ENCODE results near the gene FRY.

Gene FRY

DNA sequence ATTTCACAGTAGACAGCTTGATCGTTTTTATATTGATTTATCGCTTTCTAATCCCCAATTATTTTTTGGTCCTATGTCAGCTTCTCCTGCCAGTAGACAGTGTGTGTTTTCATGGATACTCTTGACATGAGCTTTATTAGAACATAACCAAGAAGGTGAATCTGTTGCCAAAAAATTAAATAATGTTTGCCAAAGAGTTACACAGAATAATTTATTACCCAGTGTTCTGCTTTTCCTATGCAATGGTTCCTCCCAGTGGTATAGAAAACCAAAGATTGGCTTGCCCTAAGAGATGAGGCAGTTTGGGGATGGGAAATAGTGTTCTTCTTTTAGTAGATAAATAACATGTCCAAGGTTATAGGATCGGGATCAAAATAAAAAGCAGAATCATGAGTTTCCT, 8.5 kb upstream of the FRY start:
- ChIA-PET POLR2A (ENCODE audit: low non-redundant PET) (no interaction called here), CTCF (interaction anchor here (0.6 to 0.9 kb wide), 2 partner anchors 34 to 114 kb away, joined by 3 to 4 read pairs; no protein-coding TSS in a partner anchor)
- no peak overlapping the region for H3K27ac ChIP-seq
- TF ChIP-seq, protein P1, sequence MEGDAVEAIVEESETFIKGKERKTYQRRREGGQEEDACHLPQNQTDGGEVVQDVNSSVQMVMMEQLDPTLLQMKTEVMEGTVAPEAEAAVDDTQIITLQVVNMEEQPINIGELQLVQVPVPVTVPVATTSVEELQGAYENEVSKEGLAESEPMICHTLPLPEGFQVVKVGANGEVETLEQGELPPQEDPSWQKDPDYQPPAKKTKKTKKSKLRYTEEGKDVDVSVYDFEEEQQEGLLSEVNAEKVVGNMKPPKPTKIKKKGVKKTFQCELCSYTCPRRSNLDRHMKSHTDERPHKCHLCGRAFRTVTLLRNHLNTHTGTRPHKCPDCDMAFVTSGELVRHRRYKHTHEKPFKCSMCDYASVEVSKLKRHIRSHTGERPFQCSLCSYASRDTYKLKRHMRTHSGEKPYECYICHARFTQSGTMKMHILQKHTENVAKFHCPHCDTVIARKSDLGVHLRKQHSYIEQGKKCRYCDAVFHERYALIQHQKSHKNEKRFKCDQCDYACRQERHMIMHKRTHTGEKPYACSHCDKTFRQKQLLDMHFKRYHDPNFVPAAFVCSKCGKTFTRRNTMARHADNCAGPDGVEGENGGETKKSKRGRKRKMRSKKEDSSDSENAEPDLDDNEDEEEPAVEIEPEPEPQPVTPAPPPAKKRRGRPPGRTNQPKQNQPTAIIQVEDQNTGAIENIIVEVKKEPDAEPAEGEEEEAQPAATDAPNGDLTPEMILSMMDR (conservative IDR thresholded peaks at IDR 0.05; ENCODE audit: low read depth): no peak
- no peak for DNase-seq (ENCODE audit: low spot score)

DNA sequence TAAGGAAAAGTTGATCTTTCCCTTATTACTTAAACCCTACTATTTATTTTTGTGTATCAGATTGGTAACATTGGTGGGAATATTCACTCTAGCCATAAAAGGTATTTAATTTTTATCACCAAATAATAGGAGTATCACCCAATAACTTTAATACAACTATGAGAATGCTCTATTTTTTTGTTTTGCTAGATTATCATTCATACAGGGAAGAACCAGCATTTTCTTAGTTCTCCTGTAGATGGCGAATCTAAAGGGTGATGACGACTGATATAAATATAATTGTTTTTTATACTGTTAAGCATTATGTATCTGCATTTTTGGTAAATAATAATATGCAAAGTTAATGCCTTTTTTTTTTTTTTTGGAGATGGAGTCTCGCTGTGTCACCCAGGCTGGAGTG, 7.9 kb upstream of the FRY start:
- TF ChIP-seq, protein P1 (conservative IDR thresholded peaks at IDR 0.05; ENCODE audit: low read depth): 0 out of 2 replicates have a peak, but pooled peaks have one; percentile 14
- ChIA-PET CTCF (interaction anchor here (0.6 kb wide), 1 partner anchor 1401 kb away, joined by 3 read pairs; no protein-coding TSS in a partner anchor), POLR2A (ENCODE audit: low non-redundant PET) (no interaction called here)
- H3K27ac ChIP-seq: no peak overlapping the region
- DNase-seq (ENCODE audit: low spot score): no peak

DNA sequence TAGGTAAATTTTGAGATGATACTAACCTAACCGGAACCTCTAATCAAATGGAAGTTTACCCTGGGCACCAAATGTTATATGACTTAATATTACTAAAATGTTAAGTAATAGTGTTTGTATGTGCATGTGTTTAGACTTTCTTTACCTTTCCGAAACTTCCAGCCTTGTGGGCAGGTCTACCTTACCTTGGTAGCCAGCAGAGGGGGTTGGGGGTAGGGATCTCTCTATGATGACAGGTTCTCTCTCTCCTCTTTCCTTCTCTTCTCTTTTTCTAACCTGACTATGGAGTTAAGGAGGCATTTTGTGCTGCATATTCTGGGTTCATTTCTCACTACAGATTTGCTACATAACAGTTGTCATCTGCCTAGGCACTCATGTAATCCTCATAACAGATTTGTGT, 6.8 kb upstream of the FRY start:
- ChIA-PET CTCF (no interaction called here), POLR2A (ENCODE audit: low non-redundant PET) (no interaction called here)
- DNase-seq (ENCODE audit: low spot score): no peak
- TF ChIP-seq, protein P1 (conservative IDR thresholded peaks at IDR 0.05; ENCODE audit: low read depth): no peak
- no peak overlapping the region for H3K27ac ChIP-seq

DNA sequence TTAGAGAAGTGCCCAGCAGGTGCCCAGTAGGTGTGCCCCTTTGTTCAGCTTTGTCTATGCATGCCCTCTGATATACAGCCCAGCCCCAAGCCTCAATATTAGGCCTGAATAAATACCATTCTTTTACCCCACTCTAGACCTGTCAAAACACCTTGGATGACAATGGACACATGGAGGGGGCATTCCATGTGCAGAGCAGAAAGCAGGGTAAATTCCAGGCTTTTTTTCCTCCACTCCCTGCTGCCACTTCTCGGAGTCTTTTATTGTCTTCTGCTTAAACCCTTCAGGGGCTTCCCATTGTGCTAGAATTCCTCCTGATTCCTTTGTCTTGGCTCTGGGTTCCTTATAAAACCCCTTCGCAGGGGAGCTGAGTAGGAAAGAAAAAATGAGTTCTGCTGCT, 5.8 kb upstream of the FRY start:
- TF ChIP-seq, protein P1 (conservative IDR thresholded peaks at IDR 0.05; ENCODE audit: low read depth): no peak
- CTCF ChIA-PET: no interaction called here
- no peak overlapping the region for H3K27ac ChIP-seq
- POLR2A ChIA-PET (ENCODE audit: low non-redundant PET): no interaction called here
- DNase-seq (ENCODE audit: low spot score): no peak

DNA sequence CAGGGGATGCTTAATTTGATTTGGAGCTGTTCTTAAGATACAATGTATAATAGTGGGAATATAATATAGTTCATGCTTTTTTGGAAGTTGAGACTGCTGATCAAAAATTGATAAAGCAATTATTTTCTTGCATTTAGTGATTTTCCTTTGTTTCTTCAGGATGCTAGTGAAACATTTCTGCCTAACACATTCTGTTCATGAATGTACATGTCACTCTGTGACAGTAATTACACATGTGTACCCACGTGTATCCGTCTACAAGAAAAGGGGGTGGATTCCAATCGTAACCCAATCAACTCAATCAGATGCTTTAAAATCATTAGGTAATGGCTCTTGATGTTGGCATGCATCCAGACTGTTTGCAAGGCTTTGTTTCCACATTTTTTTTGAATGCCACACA, 5.0 kb upstream of the FRY start:
- POLR2A ChIA-PET (ENCODE audit: low non-redundant PET): no interaction called here
- TF ChIP-seq, protein P1 (conservative IDR thresholded peaks at IDR 0.05; ENCODE audit: low read depth): no peak
- no peak for DNase-seq (ENCODE audit: low spot score)
- CTCF ChIA-PET: no interaction called here
- no peak overlapping the region for H3K27ac ChIP-seq

DNA sequence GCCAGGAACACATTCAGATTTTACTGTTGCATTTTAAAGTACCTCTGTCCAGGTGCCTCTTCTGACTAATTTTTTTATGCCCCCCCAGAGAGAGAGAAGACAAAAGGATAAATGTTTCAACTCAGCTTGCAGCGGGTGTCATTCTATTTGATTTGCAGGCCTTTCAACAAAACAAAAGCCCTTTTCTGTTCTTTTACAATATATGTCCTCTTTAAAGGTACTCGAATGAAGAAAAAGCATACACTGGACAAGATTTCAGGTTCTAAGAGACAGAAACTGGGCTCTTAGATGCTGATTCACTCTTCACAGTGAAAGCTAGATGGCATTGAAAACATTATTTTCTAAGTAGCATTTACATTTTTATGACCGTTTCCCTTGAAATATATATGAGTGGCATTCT, 2.9 kb upstream of the FRY start:
- no peak overlapping the region for H3K27ac ChIP-seq
- ChIA-PET CTCF (interaction anchor here (1.2 kb wide), 1 partner anchor 119 kb away, joined by 4 read pairs; no protein-coding TSS in a partner anchor), POLR2A (ENCODE audit: low non-redundant PET) (no interaction called here)

More for the DNA sequence above, 2.9 kb upstream of the FRY start:
- TF ChIP-seq, protein P1 (conservative IDR thresholded peaks at IDR 0.05; ENCODE audit: low read depth): no peak
- DNase-seq (ENCODE audit: low spot score): no peak

All from RWPE1 (cell line).